ENCODE data around the gene RYR2.
"Not testable (repeated sequence)": the region's sequence is repeated elsewhere in the genome, so short reads cannot be mapped to it uniquely, and the experiment has no call there.

Gene RYR2

DNA sequence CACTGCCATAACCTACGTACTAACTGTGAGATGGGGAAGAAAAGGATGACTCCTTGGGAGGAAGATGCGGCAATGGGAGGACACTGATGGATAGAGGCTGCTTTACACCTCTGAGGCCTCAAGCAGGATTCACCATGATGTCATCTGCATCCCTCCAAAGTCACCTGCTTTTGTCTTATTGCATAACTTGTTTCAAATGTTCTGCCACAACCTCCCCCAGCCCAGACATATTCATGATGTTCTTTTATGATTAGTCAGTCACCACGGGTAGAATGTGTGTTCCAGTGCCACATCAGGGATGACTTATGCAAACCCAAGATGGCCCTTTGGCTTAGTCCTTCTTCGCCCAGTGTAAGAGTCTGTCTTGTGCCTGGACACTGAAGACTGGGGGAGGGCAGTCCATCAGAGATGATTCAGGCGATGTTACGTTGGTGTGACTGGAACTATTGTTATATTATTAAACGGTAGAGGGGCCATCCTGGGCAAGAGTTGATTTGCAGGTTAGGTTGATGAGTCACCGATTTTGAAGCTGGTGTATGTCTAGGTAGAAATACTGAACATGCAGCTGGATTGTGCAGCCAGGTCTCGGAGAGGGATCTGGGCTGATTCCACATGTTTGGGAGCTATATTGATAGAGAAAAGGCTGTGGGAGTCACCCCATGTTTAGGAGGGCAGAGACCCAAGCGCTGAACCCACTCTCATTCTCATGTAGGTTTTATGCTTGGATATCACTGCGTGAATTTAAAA is 32.6 kb downstream of the RYR2 start:
- DNase-seq (ENCODE audit: low spot score), result no peak

DNA sequence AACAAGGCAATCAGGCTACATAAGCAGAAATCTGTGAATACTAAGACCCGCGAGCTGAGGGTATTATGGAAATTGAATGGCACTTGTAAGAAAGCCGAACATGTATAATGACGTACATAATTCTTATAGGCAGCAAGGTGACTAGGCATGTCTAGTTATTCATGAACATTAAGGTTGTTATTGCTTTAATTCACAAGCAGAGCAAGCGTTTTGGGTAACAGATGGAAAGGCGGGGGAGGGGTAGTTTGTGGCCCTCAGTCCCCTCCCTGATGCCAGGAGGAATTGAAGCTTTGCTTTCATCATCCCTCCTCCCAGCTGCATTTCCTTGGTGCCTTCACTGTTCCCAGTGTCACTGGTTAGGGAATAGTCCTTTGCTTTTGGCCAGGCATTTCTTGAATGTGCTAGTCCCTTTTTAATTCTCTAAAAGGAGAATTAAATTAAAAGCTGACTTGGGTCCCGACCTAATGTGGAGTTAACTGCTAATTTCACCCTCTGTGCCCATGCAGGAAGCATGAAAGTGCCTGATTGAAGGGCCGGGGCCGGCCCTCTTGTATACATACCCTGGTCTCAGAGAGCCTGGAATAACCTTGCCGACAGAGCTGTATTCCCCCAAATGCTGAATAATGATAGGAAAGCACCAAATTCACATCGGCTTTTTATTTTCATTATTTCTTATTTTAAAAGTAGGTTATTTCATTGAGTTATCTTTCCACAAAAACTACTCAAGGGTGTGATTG is 42.5 kb downstream of the RYR2 start:
- DNase-seq (ENCODE audit: low spot score), result no peak

DNA sequence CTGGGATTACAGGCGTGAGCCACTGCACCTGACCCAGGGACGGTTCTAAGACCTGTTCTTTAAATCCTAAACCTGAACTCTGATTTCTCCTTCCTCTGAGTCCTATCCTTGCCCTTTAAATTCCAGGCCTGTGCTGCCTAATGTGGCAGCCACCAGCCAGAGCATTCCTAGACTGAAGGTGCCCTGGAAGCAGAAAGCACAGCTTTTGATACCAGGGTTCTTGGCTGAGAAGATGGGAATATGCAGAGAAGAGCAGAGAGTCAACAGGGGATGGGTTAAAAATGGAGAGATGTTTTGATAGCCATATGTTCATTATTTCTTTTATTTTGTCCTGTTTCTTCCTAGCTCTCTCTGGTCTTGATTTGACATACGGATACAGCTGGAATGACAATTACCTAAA is 49.7 kb downstream of the RYR2 start:
- DNase-seq (ENCODE audit: low spot score), result no peak

DNA sequence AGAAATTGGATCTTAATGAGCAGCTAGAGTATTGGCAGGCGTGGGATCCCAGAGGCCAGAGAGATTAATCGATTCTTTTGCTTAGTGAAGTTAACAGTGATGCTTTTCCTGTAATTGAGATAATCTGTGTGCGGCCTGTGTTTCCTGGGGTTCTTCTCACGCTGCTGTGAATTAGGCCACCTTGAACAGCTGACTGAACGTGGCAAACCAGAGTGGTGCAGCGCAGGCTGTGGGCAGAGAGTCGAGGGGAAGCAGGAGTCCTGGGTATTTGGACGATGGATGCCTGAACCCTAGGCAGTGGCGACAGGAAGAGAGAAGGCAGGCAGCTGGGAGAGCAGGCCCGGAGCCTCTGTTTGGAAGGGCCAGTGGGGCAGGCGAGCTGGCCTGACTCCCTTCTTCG is 51.7 kb downstream of the RYR2 start:
- DNase-seq (ENCODE audit: low spot score), result no peak

DNA sequence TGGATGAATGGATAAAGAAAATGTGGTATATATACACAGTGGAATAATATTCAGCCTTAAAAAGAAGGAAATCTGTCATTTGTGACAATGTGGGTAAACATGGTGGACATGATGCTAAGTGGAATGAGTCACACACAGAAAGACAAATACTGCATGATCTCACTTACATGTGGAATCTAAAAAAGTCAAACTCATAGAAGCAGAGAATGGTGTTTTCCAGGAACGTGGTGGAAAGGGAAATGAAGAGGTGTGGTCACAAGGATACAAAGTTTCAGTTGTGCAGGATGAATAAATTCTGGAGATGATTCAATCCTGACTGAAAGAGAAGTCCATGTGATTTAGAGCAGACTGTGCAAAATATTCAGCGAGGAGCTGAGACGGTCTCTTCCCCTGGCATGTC is 56.6 kb downstream of the RYR2 start:
- DNase-seq (ENCODE audit: low spot score), result no peak

DNA sequence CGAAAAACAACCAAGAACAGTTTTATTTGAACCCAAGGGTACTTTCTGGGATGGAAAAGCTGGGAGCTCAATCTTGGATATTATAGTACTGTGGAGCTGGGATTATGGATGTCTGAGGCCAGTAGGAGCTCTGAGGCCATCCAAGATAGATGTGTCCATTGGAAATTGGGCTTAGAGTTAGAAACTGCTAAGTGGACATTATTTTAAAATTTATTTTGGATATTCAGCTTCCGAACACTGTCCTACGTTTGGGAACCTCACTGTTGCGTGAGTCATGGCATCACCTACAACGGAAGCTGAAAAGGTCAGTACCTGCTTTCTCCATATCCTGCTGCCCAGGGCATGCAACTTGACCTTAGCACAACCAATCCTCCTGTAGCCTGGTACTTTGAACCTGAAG is 61.0 kb downstream of the RYR2 start:
- no peak for DNase-seq (ENCODE audit: low spot score)

DNA sequence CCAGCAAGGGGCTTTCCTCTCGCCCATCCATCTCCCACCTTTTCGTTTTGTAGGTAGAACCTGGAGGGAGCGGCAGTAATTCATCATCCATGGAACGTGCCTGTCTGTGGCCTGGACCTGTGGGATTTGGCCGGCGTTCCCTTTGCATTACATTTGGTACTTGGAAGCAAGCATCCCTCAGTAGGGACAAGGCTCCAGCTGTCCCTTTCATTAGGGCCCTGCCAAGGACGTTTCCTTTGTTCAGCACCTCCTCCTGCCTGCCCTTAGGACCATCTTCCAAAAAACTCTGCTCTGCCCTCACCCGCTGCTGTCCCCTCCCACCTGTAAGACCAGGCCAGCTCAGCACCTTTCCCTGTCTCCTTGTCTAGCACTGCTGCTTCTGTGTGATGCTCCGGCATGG is 62.1 kb downstream of the RYR2 start:
- no peak for DNase-seq (ENCODE audit: low spot score)

DNA sequence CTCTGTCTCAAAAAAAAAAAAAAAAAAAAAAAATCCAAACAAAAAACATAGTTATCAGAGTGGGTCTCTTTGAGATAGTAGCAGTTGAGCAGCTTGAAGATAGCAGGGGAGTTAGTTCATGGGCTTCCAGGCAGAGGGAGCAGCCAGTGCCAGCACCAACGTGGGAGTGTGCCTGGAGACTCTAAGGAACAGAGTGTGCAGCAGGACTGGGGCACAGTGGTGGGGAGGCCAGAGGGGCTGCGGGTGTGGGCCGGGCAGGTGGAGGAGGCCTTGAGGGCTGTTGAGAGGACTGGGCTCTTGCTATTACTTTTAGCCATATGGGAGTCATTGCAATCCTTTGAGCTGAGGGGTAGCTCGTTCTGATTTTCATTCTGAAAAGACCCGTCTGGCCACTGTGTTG is 63.8 kb downstream of the RYR2 start:
- DNase-seq (ENCODE audit: low spot score), result no peak

DNA sequence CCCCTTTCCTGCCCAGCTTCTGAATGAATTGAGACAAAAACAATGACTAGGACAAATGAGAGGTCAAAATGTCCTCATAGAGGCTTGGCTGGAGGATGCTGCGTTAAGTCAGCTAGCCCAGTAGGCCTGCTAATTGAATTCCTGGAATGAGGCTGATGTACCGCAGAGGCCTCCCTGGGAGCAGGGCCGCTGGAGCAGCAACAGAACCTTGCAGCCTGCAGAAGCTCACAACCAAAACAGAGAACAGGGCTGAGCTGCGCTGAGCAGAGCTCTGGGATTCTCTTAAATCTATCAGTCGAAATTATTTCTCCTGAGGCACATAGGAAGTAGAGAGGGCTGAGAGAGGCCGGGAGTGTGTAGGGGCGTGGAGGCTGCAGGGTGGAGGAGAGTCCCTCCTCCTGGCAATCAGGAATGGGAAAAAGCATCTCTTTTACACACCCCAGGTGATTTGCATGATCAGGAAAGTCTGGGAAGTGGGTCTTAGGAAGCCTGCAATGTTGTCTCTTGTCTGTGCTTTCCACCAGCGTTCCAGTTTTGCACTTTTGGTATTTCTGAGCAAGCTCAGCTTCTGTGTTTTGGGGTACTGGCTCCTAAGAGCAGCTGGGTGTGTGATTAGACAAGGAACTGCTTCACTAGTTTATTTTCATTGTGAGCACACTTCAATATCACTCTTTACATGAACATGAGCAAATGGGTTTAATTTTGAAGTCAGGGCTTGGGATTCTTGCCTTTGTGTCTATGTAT is 66.5 kb downstream of the RYR2 start:
- DNase-seq (ENCODE audit: low spot score), result peak; percentile 85

DNA sequence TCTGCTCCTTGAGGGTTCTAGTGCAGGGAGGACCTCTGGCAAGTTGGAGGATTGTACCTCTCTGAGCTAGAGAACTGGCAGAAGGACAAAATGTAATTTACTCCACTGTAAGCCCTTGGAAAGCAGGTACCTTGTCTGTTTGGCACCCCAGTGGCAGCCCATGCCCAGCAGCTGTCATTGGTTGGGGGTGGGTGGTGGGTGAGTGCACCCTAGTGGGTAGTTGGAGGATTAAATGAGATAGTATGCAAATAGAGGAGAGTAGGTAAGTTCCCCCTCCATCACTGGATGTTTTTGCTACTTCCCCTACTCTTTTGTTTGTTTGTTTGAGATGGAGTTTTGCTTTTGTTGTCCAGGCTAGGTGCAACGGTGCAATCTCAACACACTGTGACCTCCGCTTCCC is 69.8 kb downstream of the RYR2 start:
- no peak for DNase-seq (ENCODE audit: low spot score)

DNA sequence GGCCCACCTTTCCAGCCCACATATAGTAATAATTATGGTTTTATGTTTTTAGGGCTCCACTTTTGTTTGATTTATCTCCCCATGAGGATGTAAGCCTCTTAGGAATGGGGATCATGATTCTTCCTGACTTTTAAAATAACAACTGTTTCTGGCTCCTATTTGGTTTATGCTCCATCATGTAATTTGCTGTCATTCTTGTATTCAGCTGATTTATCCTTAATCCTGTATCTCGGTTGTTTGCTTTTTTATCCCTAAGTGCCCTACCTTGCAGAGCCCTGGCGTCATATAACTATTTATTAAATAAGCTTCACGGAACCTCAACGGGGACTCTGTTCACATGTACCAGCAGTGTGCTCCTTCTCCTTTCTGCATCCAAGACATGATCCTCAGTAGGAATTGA is 70.7 kb downstream of the RYR2 start:
- DNase-seq (ENCODE audit: low spot score), result no peak

DNA sequence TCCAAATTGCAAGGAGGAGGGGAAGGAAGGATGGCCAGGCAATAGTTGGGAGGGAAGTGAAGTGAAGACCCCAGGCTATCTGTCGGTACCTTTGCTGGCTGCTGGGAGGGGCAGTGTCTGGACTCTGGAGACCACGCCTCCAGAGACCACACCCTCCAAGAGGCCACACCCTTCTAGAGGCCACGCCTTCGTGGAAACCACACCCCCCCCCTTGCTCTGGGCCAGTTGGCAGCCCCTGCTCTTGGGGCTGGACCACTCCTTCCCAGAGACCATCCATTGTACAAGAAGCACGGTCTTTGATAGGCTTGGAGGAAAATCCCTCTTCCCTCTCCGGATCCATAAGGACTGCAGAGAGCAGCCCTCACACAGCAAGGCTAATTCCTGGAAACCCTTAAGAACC is 73.1 kb downstream of the RYR2 start:
- no peak for DNase-seq (ENCODE audit: low spot score)

DNA sequence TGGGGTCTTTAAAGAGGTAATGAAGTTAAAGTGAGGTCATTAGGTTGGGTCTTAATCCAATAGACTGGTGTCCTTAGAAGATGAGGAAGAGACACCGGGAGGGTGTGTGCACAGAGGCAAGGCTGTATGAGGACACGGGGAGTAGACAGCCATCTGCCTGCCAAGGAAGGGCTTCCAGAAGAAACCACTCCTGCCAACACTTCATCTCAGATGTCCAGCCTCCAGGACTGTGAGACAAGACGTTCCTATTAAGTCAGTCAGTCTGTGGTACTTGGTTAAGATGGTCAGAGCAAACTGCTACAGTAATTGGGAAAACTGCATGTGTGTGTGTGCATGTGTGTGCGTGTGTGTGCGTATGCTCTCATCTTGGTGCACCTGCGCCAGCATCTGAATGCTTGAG is 77.1 kb downstream of the RYR2 start:
- no peak for DNase-seq (ENCODE audit: low spot score)

DNA sequence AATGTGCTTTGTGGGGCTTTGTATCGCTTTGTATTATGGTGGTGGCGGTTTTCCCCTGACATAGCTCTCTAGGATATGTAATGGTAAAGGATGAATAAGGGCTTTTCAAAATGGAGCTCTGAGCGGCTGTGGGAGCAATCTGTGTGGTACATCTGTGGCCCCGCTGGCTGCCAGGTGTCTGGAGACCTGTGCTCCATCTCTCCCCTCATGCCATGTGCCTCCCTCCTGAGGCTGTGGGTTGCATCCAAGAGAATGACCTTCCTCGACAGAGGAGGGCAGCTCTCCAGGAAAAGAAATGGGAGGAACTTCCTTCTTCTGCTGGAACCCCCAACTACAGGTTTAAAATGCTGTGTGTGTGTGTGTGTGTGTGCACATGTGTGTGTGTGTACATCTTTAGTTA is 78.7 kb downstream of the RYR2 start:
- DNase-seq (ENCODE audit: low spot score), result no peak

DNA sequence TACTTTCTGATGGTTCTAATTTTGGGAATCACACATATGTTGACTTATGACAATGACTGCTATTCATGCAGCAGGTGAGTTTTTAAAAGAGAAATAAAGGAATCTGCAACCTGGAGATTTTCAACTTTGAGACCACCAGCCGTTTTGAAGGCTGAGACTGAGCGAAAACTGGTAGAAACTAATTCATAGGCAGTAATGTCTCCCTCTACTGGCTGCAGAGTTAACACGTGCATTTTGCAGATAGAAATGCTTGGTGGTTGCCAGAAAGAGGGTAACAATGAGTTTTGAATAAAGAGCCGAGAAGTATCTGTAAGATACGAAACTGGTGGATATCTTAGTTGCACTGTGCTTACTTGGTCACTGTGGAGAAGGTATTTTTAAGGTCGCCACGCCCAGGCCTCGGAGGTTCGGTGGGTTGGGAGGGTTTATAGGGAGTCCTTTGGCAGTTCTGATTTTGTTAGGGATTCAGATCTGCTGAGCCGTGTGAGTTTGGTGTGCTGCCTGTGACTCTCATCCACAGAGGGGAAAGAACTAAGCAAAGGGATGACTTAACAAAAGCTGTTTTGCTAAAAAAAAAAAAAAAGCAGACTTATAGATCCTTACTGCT is 83.0 kb downstream of the RYR2 start:
- DNase-seq (ENCODE audit: low spot score), result peak; percentile 21

DNA sequence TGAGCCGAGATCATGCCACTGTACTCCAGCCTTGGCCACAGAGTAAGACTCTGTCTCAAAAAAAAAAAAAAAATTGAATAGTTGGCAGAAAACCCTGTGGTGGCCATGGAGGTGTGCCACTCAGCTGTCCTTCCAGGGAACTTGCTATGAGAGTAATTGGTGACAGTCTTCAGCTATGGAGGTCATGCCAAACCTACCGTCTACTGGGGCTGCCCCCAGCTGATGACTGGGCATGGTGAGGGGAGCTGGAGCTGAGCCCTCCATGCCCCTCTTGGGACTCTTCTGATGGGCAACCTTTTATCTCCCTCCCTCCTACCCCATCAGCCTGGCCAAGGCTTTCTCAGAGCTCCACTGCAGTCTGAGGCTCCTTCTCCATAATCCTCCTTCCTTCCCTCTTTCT is 84.2 kb downstream of the RYR2 start:
- no peak for DNase-seq (ENCODE audit: low spot score)

DNA sequence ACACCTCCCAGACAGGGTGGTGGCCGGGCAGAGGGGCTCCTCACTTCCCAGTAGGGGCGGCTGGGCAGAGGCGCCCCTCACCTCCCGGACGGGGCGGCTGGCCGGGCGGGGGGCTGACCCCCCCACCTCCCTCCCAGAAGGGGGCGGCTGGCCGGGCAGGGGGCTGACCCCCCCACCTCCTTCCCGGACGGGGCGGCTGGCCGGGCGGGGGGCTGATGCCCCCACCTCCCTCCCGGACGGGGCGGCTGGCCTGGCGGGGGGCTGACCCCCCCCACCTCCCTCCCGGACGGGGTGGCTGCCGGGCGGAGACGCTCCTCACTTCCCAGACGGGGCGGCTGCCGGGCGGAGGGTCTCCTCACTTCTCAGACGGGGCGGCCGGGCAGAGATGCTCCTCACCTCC is 85.3 kb downstream of the RYR2 start:
- not testable (repeated sequence) for DNase-seq (ENCODE audit: low spot score)

DNA sequence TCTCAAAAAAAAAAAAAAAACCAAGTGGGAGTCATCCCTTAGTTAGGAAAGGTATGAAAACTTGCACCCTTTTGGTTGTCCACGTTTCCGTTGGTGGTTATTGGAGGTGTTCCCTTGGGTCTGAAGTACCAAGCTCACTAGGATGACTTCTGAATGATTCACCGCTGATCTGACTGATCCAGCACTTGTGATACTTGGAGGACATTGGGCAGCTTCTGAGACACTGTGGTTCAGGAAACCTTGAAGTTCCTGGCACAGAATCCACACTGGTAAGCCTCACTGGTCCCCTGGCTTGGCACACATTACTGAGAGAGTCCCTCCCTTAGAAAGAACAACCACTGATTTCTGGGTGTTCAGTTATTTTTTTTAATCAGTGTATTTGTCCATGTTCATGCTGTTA is 91.9 kb downstream of the RYR2 start:
- no peak for DNase-seq (ENCODE audit: low spot score)

DNA sequence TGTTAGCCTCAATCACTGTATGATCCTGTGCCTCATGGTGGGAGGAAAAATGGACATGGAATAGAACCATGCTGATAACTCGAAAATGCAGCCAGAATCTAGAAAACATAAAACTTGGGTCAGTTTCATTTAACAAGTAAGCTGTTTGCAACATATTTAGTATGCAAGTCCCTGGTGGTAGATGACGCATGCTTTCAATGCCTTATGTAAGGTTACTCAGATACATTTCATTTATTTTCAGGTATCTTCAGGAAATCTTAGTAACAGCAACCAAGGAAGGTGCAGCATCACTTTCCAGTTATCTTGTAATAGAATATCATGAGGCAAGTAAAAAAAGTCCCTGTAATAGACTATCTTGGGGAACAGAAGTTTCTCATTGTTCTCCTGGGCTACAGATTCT is 92.9 kb downstream of the RYR2 start:
- DNase-seq (ENCODE audit: low spot score), result no peak

DNA sequence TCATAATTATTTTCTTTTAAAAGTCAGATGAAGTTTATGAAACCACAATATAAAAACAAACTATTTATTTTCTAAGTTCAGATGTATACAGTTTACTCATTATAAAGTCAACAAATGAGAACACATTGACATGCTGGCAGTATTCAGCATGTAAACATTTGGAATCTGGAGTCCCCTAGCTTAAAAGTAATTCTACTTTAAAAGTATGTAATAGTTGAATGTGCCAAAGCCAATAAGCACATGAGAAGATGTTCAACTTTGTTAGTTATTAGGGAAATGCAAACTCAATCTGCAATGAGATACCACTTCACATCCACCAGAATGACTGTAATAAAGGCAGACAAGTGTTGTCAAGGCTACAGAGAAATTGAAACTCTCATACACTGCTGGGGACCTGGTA is 96.6 kb downstream of the RYR2 start:
- no peak for DNase-seq (ENCODE audit: low spot score)

DNA sequence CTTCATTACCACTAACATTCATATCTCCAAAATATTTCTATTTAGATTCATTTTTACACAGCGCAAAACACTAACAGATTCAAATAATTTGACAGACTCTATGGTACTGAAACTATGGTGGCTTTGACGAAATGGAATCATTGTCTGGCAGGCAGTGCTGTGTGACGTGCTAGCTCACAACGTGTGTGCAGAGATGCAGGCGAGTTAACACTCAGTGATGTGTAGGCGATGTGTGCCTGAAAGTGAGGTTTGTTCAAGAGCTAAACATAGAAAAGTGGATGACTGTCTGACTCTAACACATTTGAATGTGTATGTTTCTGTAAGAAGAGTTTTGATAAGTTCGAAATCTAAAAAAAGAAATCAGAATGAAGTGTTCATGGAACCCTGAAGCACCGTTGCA is 97.7 kb downstream of the RYR2 start:
- DNase-seq (ENCODE audit: low spot score), result no peak

DNA sequence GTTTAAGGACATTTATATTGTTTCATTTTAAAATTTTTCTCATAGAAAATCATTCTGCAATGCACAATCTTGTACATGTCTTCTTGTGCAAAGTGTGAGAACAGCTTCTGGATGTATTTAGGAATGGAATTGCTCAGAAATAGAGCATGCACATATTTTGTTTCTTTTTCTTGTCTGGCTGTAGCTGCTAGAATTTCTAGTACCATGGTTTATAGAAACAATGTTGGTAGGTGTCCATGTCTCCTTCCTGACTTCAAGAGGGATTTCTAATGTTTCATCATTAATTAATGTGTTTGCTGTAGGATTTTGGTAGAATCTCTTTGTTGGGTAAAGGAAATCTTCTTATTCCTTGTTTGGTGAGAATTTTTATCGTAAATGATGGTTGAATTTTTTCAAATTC is 99.0 kb downstream of the RYR2 start:
- no peak for DNase-seq (ENCODE audit: low spot score)
